Pancreas (tissue), 10 donors: ENCODE measurements around the gene OR10R2. TPM values are rescaled to one million over a fixed set of nuclear protein-coding genes. Genes with fewer than 3 reads are reported as not detected.

ENCODE experiments used
- ATAC-seq, 4 donors: fragments of 200-7000 bp; cut with Tn5 transposase; one replicate each; pipeline versions ENCODE4 v1.8.0 to v1.9.1; 2020; ENCODE audit warnings: mild to moderate bottlenecking in 4 of 4, moderate library complexity in 4 of 4
- DNase-seq, 6 donors: peaks; one replicate each; pipeline ENCODE4 v3.0.0-alpha.2; 2020
- FAIRE-seq: peaks from 2 replicates; lab custom pipeline; 2012; peaks lifted over from hg19 to GRCh38; lab: Jason Lieb, UNC
- H3K27ac ChIP-seq, 4 donors: fragments of 200-600 bp; sonication (generic); 1 replicate in 3 of 4; 2 replicates in 1 of 4; pipeline versions ENCODE4 v1.5.0 to v1.8.0; 2020
- H3K27me3 ChIP-seq, 4 donors: fragments of 200-600 bp; one replicate each; pipeline ENCODE4 v1.8.0; 2021
- H3K36me3 ChIP-seq, 3 donors: fragments of 200-600 bp; sonication (generic) in 1 of 3; one replicate each; pipeline versions ENCODE4 v1.5.0 to v1.8.0; 2020 to 2021
- H3K4me1 ChIP-seq, 3 donors: fragments of 200-600 bp; one replicate each; pipeline ENCODE4 v1.8.0; 2021
- H3K4me3 ChIP-seq, 4 donors: fragments of 200-600 bp; sonication (generic) in 2 of 4; one replicate each; pipeline versions ENCODE4 v1.5.0 to v1.8.0; 2020 to 2021
- H3K9me3 ChIP-seq, 4 donors: fragments of 200-600 bp; one replicate each; pipeline ENCODE4 v1.8.0; 2021
- WGBS, 2 donors: extraction: QIAGEN DNeasy Blood & Tissue Kit; methylation state at CpG; one replicate each; pipeline ENCODE4 v1.1.7; 2013; 5-methylcytosine and 5-hydroxymethylcytosine counted together
- intact Hi-C, 3 donors: fragments of 100-400 bp; cut with DNase I; formaldehyde crosslinking; loops; one replicate each; pipeline versions ENCODE4 v1.11.1 to v1.14.2; 2022
- polyA plus RNA-seq, 2 donors: library from polyadenylated mRNA; stranded (reverse); fragments of 200-250 nt; gene quantifications; one replicate each; pipeline ENCODE4 v1.2.3, GENCODE V29; 2013
- total RNA-seq, 6 donors: library from RNA; stranded (reverse); fragmentation: NEBNext Ultra II Directional in 4 of 6; extraction: Animal tissue kit (Norgen Biotek cat#: 25700) in 4 of 6; gene quantifications; one replicate each; pipeline versions ENCODE4 v1.2.1 to v1.2.4, GENCODE V29; 2021 to 2023
- TF ChIP-seq, protein P1 (sequence below), 4 donors: fragments of 200-600 bp; sonication (generic) in 3 of 4; IDR thresholded peaks; one replicate each; pipeline versions ENCODE4 v1.5.0 to v1.8.0; 2021; ENCODE audit warnings: antibody characterized with exemption in 4 of 4
- donor health status: healthy with polysubstance abuse.
- donor health status: DM: no; HTN: no; CAD: no; lungs with moderate emphysema.
- donor health status: DM: no; HTN: no; CAD: no.
- donor health status: control.
- donor health status: control.
- donor health status: Bipolar disorder and iron deficiency.
- donor health status: DM: yes; HTN: yes; CAD: no.
- donor health status: DM: no; HTN: no; CAD: no.
- donor health status: DM: no; HTN: no; CAD: no.
- donor health status: DM: yes; HTN: yes; CAD: no.

Gene OR10R2
- total and polyA plus RNA-seq, 8 donors: not detected

DNA sequence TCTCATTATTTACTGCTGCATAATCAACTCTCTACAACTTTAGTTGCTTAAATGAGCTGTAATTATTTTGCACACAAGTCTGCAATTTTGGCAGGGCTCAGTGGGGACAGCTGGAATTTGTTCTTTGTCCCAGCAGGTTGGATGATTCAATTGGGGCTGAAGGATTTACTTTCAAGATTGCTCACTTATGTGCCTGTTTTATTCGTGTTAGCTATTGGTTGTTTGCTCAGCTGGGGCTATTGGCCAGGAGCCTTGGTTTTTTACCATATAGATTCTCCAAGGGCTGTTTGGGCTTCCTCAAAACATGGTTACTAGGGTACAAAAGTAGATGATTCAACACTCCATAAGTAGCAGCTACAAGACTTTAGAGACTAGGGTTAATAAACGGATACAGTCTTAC, 13.4 kb downstream of the OR10R2 start:
- FAIRE-seq: no peak
- intact Hi-C loops: no loop called here
- TF ChIP-seq, protein P1, sequence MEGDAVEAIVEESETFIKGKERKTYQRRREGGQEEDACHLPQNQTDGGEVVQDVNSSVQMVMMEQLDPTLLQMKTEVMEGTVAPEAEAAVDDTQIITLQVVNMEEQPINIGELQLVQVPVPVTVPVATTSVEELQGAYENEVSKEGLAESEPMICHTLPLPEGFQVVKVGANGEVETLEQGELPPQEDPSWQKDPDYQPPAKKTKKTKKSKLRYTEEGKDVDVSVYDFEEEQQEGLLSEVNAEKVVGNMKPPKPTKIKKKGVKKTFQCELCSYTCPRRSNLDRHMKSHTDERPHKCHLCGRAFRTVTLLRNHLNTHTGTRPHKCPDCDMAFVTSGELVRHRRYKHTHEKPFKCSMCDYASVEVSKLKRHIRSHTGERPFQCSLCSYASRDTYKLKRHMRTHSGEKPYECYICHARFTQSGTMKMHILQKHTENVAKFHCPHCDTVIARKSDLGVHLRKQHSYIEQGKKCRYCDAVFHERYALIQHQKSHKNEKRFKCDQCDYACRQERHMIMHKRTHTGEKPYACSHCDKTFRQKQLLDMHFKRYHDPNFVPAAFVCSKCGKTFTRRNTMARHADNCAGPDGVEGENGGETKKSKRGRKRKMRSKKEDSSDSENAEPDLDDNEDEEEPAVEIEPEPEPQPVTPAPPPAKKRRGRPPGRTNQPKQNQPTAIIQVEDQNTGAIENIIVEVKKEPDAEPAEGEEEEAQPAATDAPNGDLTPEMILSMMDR (IDR thresholded peaks at IDR 0.05): no peak

DNA sequence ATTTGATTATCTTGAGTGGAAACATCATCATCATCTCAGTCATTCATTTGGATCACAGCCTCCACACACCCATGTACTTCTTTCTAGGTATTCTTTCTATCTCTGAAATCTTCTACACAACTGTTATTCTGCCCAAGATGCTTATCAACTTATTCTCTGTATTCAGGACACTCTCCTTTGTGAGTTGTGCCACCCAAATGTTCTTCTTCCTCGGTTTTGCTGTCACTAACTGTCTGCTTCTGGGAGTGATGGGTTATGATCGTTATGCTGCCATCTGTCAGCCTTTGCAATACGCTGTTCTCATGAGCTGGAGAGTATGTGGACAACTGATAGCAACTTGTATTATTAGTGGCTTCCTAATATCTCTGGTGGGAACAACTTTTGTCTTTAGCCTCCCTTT, 19.3 kb downstream of the OR10R2 start:
- intact Hi-C loops: no loop called here
- no peaks in the 10 kb centered on the region for H3K36me3 ChIP-seq
- DNase-seq (no peak), FAIRE-seq (no peak), ATAC-seq (no peak)
- peaks cover 0 to 4% (median 0%) of the 10 kb centered on the region in 4 donors for H3K27me3 ChIP-seq
- no peaks in the 10 kb centered on the region for H3K9me3 ChIP-seq
- no peak overlapping the region for H3K4me3 ChIP-seq
- no peak overlapping the region for H3K27ac ChIP-seq
- 26 to 56% methylated on average over 3 of the region's 3 CpGs for whole genome bisulfite sequencing, 2 donors
- H3K4me1 ChIP-seq: no peaks in the 10 kb centered on the region
- TF ChIP-seq, protein P1 (IDR thresholded peaks at IDR 0.05): no peak

More for the DNA sequence above, 13.4 kb downstream of the OR10R2 start:
- H3K4me1 ChIP-seq: no peaks in the 10 kb centered on the region
- no peak overlapping the region for H3K27ac ChIP-seq
- no peak for DNase-seq
- peaks cover 0 to 4% (median 0%) of the 10 kb centered on the region in 4 donors for H3K27me3 ChIP-seq
- no peak for ATAC-seq
- H3K36me3 ChIP-seq: no peaks in the 10 kb centered on the region
- H3K9me3 ChIP-seq: no peaks in the 10 kb centered on the region
- H3K4me3 ChIP-seq: no peak overlapping the region
- WGBS, 2 donors: 21 to 24% methylated on average over 2 of the region's 2 CpGs

DNA sequence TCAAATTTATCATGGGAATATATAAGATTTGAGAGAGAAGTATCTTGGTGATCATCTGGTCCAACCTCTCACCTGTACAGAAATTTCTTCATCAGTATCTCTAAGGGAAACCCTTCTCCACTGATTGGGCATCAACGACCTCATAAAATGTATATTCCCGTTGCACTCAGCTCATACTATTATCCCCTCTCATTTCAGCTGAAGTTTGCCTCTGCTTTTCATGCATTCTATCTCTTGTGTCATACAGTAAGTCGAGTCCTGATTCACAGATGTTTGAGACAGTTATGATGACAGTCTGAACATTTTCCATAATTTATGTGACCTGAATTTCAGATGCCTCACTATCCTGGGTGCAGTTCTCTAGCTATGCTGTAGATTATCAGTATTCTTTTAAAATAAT, 21.0 kb downstream of the OR10R2 start:
- no peak for DNase-seq
- intact Hi-C loops: no loop called here
- WGBS, 2 donors: 32 to 54% methylated on average over 3 of the region's 3 CpGs
- FAIRE-seq: no peak
- H3K4me1 ChIP-seq: no peaks in the 10 kb centered on the region
- H3K4me3 ChIP-seq: no peak overlapping the region
- TF ChIP-seq, protein P1 (IDR thresholded peaks at IDR 0.05): no peak
- H3K27me3 ChIP-seq: peaks cover 0 to 4% (median 1%) of the 10 kb centered on the region in 4 donors
- H3K27ac ChIP-seq: no peak overlapping the region
- H3K9me3 ChIP-seq: no peaks in the 10 kb centered on the region
- no peak for ATAC-seq
- H3K36me3 ChIP-seq: no peaks in the 10 kb centered on the region

DNA sequence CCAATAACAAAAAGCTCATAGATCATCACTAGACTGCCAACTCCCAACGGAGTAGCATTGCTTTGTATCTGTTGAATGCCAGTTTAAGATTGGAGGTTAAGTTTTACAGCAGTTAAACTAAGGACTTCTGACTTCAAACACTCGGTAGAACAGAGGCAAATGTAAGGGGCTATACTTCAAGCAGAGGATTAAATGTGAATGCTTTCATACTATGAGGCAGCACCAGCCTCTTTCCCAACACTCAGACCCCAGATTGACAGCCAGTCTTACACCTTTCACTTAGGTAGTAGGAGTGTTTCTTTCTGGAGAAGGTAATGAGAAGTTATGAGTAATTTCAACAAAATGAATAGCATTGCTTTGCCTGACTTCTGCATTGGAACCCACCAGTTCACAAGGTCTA, 22.8 kb downstream of the OR10R2 start:
- no peak for FAIRE-seq
- H3K9me3 ChIP-seq: no peaks in the 10 kb centered on the region
- H3K27ac ChIP-seq: no peak overlapping the region
- no peak for ATAC-seq
- H3K36me3 ChIP-seq: no peaks in the 10 kb centered on the region
- intact Hi-C loops: no loop called here
- WGBS, 2 donors: 1 to 13% methylated on average over 2 of the region's 2 CpGs
- TF ChIP-seq, protein P1 (IDR thresholded peaks at IDR 0.05): no peak
- no peaks in the 10 kb centered on the region for H3K4me1 ChIP-seq
- peaks cover 0 to 11% (median 0%) of the 10 kb centered on the region in 4 donors for H3K27me3 ChIP-seq
- no peak overlapping the region for H3K4me3 ChIP-seq
- no peak for DNase-seq

DNA sequence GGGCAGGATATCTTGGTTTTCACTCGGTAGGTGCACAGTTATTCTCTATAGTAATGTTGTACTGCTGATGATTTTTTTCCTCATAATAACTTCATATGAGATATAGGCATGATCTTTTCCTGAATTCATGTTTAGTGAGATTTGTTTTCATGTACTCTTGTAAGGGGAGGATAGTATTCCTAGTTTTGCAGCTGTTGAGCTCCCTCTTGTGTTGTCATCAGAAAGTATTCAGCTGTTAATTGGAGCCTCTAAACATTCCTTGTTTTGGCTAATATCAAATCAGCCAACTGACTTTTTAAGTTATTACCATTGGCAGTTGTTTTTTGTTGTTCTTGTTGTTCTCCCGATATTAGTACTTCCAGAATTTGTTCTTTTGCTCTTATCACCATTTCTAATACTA, 24.4 kb downstream of the OR10R2 start:
- peaks cover 0 to 11% (median 0%) of the 10 kb centered on the region in 4 donors for H3K27me3 ChIP-seq
- H3K36me3 ChIP-seq: no peaks in the 10 kb centered on the region
- FAIRE-seq (no peak), ATAC-seq (no peak), DNase-seq (no peak)
- WGBS, 2 donors: 13 to 22% methylated on average over 2 of the region's 2 CpGs
- no peaks in the 10 kb centered on the region for H3K4me1 ChIP-seq
- H3K4me3 ChIP-seq: no peak overlapping the region
- TF ChIP-seq, protein P1 (IDR thresholded peaks at IDR 0.05): no peak
- H3K9me3 ChIP-seq: no peaks in the 10 kb centered on the region
- intact Hi-C loops: no loop called here
- no peak overlapping the region for H3K27ac ChIP-seq
